GM20000 (cell line): ENCODE measurements around the gene MYO7B.

Experiments used
- DNase-seq: peaks from one replicate; pipeline ENCODE4 v3.0.0; 2012; ENCODE audit warnings: low spot score
- TF ChIP-seq, protein P1 (sequence below): IDR thresholded peaks from 2 replicates; pipeline ENCODE4 v1.5.1; 2012; ENCODE audit warnings: mild to moderate bottlenecking, control low read depth; ENCODE audit errors: extremely low read depth, missing control alignments

The MYO7B gene

DNA sequence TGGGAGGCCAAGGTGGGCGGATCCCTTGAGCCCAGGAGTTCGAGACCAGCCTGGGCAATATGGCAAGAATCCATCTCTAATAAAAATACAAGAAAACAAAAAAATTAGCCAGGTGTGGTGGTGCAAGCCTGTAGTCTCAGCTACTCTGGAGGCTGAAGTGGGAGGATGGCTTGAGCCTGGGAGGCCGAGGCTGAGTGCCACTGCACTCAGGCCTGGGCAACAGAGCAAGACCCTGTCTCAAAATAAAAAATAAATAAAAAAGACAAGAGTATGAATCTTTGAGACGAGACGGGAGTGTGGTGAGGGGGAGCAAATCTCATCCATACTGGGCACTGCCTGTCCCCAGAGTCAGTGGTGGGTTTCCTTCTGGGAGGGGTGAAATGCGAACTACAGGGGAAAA is 122.7 kb downstream of the MYO7B start:
- no peak for DNase-seq
- TF ChIP-seq, protein P1, sequence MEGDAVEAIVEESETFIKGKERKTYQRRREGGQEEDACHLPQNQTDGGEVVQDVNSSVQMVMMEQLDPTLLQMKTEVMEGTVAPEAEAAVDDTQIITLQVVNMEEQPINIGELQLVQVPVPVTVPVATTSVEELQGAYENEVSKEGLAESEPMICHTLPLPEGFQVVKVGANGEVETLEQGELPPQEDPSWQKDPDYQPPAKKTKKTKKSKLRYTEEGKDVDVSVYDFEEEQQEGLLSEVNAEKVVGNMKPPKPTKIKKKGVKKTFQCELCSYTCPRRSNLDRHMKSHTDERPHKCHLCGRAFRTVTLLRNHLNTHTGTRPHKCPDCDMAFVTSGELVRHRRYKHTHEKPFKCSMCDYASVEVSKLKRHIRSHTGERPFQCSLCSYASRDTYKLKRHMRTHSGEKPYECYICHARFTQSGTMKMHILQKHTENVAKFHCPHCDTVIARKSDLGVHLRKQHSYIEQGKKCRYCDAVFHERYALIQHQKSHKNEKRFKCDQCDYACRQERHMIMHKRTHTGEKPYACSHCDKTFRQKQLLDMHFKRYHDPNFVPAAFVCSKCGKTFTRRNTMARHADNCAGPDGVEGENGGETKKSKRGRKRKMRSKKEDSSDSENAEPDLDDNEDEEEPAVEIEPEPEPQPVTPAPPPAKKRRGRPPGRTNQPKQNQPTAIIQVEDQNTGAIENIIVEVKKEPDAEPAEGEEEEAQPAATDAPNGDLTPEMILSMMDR, result no peak

- DNase-seq, result no peak
- TF ChIP-seq, protein P1, result no peak
Measured at GRCh38 chr2:127658641-127659407, 123.3 kb downstream of the MYO7B start.

DNA sequence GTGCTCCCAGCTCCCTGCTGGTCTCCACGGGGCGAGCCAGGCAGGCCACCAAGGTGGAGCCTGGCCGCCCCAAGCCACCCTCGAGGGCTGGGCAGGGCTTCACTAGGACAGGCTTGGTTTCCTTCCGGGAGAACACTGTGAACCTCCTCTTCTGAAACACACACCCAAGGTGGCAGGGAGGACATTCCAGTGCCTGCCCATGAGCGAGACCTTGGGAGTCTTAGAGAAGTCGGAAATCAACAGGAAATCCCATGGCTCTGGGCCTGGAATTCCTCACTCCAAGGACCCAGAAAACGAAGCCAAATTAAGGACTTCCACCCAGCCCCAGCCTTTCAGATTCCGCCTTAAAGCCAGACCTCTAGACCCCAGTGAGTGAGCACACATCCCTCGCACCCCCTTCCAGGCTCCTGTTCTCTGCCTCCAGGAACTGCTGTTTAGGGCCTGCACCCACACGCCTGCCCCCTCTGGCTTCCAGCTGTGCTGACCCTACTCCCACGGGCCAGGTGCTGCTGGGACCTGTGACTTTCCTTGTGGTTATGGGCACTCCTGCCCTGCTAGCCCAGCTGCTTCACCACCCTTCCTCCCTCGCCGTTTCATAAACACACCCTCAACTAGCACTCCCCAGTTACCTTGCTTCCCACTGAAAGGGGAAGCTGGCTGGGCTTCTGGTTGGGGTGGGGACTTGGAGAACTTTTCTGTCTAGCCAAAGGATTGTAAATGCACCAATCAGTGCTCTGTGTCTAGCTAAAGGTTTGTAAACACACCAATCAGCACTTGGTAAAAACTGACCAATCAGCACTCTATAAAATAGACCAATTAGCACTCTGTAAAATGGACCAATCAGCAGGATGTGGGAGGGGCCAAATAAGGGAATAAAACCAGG is 124.2 kb downstream of the MYO7B start:
- DNase-seq, result no peak
- TF ChIP-seq, protein P1, result no peak

DNA sequence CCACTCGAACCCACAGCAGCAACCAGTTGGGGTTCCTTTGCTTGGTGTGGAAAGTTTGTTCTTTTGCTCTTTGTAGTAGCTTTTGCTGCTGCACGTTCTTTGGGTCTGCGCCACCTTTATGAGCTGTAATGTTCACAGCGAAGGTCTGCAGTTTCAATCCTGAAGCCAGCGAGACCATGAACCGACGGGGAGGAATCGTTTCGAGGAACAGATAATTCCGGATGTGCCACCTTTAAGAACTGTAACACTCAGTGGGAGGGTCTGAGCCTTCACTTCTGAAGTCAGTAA is 124.8 kb downstream of the MYO7B start:
- TF ChIP-seq, protein P1, result no peak
- DNase-seq, result no peak

GRCh38 chr2:127661072-127661649 is 125.7 kb downstream of the MYO7B start:
- TF ChIP-seq, protein P1, result no peak

DNA sequence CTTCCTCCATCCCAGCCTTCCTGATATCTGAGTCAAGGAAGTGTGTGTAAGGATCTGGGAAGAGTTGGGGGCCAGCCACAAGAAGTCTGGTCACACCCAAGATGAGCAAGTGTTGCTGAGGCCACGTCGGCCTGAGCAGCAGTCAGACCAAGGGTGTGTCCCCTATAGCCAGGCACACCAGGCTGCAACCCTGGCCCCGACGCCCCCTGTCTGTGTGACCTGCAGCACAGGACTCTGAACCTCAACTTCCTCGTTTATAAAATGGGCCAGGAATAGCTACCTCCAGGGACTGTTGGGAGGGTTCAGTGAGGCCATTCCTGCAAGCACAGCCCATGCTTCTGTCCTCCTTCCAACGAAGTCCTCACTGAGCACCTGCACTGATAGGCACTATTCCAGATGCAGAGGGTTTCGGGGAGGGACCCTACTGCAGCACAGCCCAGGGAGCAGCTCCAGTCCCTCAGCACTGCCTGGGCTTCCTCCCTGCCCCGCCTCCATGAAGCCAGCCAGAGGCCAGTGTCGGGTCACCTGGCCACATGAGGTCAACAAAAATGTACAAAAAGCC is 126.5 kb downstream of the MYO7B start:
- TF ChIP-seq, protein P1, result no peak
- DNase-seq, result no peak

More at GRCh38 chr2:127661072-127661649, 125.7 kb downstream of the MYO7B start:
- no peak for DNase-seq
